Esophagus muscularis mucosa (tissue), 4 donors: ENCODE results near the gene APOA5. TPM values are rescaled to one million over a fixed set of nuclear protein-coding genes. Genes with fewer than 3 reads are reported as not detected.

Experiments
- DNase-seq: peaks from one replicate; pipeline ENCODE4 v3.0.0-alpha.2; 2017; ENCODE audit errors: extremely low spot score
- H3K27ac ChIP-seq, 4 donors: fragments of 200-600 bp; sonication (generic); replicated peaks in 1 of 4; 1 replicate in 3 of 4; 2 replicates in 1 of 4; pipeline ENCODE4 v1.5.1; 2016 to 2019; ENCODE audit warnings: mild to moderate bottlenecking in 1 of 4
- H3K27me3 ChIP-seq, 4 donors: fragments of 200-600 bp; sonication (generic); one replicate each; pipeline versions ENCODE4 v1.5.1 to v1.6.0; 2016 to 2019
- H3K36me3 ChIP-seq, 4 donors: fragments of 200-600 bp; sonication (generic); one replicate each; pipeline ENCODE4 v1.5.1; 2016 to 2019
- H3K4me1 ChIP-seq, 4 donors: fragments of 200-600 bp; sonication (generic); one replicate each; pipeline ENCODE4 v1.5.1; 2016 to 2019
- H3K4me3 ChIP-seq, 4 donors: fragments of 200-600 bp; sonication (generic); 1 replicate in 2 of 4; 2 replicates in 2 of 4; pipeline ENCODE4 v1.5.1; 2016 to 2019; ENCODE audit warnings: mild to moderate bottlenecking in 4 of 4, moderate library complexity in 1 of 4
- H3K9me3 ChIP-seq, 4 donors: fragments of 200-600 bp; sonication (generic); 1 replicate in 3 of 4; 2 replicates in 1 of 4; pipeline ENCODE4 v1.5.1; 2016 to 2019
- EP300 ChIP-seq: sonication (generic); formaldehyde crosslinking; IDR thresholded peaks from one replicate; pipeline ENCODE4 v1.6.1; 2017; ENCODE audit warnings: antibody characterized with exemption
- POLR2A ChIP-seq: fragments of 450-650 bp; IDR thresholded peaks from one replicate; pipeline ENCODE4 v1.6.1; 2017; ENCODE audit warnings: antibody characterized with exemption, moderate library complexity, mild to moderate bottlenecking, low read depth
- POLR2AphosphoS5 ChIP-seq, 2 donors: sonication (generic); formaldehyde crosslinking; IDR thresholded peaks; one replicate each; pipeline ENCODE4 v1.6.1; 2017; ENCODE audit warnings: antibody characterized with exemption in 2 of 2
- WGBS: methylation state at CpG from one replicate; pipeline ENCODE4 v1.1.5; 2018; 5-methylcytosine and 5-hydroxymethylcytosine counted together
- intact Hi-C: fragments of 100-400 bp; cut with DNase I; formaldehyde crosslinking; loops from one replicate; pipeline ENCODE4 v1.15.1; 2023
- total RNA-seq, 4 donors: library from RNA; depleted of rRNA; stranded (reverse); fragments of >200 nt; gene quantifications; one replicate each; pipeline versions ENCODE4 v1.1.0 to v1.2.1, GENCODE V29; 2016
- TF ChIP-seq, protein P1 (sequence below), 3 experiments: fragments of 200-600 bp in 2 of 3; fragments of 450-650 bp in 1 of 3; sonication (generic) in 2 of 3; IDR thresholded peaks; one replicate each; pipeline ENCODE4 v1.5.1; 2017 to 2019; ENCODE audit warnings: antibody characterized with exemption in 3 of 3, mild to moderate bottlenecking in 2 of 3, moderate library complexity in 1 of 3

APOA5 gene
- total RNA-seq, 4 donors from 2014 or later = not detected

DNA sequence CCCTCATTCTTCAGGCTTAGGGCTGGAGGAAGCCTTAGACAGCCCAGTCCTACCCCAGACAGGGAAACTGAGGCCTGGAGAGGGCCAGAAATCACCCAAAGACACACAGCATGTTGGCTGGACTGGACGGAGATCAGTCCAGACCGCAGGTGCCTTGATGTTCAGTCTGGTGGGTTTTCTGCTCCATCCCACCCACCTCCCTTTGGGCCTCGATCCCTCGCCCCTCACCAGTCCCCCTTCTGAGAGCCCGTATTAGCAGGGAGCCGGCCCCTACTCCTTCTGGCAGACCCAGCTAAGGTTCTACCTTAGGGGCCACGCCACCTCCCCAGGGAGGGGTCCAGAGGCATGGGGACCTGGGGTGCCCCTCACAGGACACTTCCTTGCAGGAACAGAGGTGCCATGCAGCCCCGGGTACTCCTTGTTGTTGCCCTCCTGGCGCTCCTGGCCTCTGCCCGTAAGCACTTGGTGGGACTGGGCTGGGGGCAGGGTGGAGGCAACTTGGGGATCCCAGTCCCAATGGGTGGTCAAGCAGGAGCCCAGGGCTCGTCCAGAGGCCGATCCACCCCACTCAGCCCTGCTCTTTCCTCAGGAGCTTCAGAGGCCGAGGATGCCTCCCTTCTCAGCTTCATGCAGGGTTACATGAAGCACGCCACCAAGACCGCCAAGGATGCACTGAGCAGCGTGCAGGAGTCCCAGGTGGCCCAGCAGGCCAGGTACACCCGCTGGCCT, 38.7 kb upstream of the APOA5 start:
- H3K9me3 ChIP-seq = no peaks in the 10 kb centered on the region
- intact Hi-C loops = no loop called here
- H3K27me3 ChIP-seq = no peaks in the 10 kb centered on the region
- H3K36me3 ChIP-seq = no peaks in the 10 kb centered on the region
- TF ChIP-seq POLR2AphosphoS5 (IDR thresholded peaks at IDR 0.05) = no peak
- WGBS = 93% methylated on average over 9 of the region's 17 CpGs
- no peak overlapping the region for H3K27ac ChIP-seq
- peaks cover 7 to 8% (median 8%) of the 10 kb centered on the region in 4 donors for H3K4me1 ChIP-seq
- DNase-seq = no peak
- no peak overlapping the region for H3K4me3 ChIP-seq

DNA sequence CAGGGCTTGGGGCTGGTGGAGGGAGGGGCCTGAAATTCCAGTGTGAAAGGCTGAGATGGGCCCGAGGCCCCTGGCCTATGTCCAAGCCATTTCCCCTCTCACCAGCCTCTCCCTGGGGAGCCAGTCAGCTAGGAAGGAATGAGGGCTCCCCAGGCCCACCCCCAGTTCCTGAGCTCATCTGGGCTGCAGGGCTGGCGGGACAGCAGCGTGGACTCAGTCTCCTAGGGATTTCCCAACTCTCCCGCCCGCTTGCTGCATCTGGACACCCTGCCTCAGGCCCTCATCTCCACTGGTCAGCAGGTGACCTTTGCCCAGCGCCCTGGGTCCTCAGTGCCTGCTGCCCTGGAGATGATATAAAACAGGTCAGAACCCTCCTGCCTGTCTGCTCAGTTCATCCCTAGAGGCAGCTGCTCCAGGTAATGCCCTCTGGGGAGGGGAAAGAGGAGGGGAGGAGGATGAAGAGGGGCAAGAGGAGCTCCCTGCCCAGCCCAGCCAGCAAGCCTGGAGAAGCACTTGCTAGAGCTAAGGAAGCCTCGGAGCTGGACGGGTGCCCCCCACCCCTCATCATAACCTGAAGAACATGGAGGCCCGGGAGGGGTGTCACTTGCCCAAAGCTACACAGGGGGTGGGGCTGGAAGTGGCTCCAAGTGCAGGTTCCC, 38.0 kb upstream of the APOA5 start, which contains the start of gene APOC3:
Gene APOC3 (plus strand): TSS at position 383 of the 659 bp plus-strand sequence. CDS start 676 bp downstream, outside the sequence.
- WGBS = 77% methylated on average over 7 of the region's 9 CpGs
- H3K36me3 ChIP-seq = no peaks in the 10 kb centered on the region

GRCh38 chr11:116828632-116829524, 37.2 kb upstream of the APOA5 start:
- WGBS = 79% methylated on average over 13 of the region's 16 CpGs
- Histone ChIP-seq H3K4me1 (no peaks in the 10 kb centered on the region), H3K27ac (no peak overlapping the region), H3K36me3 (no peaks in the 10 kb centered on the region), H3K9me3 (no peaks in the 10 kb centered on the region), H3K27me3 (no peaks in the 10 kb centered on the region), H3K4me3 (no peak overlapping the region)
- no peak for DNase-seq
- intact Hi-C loops = no loop called here
- TF ChIP-seq EP300 (no peak), POLR2AphosphoS5 (IDR thresholded peaks at IDR 0.05) (no peak), POLR2A (no peak)
- TF ChIP-seq, protein P1, sequence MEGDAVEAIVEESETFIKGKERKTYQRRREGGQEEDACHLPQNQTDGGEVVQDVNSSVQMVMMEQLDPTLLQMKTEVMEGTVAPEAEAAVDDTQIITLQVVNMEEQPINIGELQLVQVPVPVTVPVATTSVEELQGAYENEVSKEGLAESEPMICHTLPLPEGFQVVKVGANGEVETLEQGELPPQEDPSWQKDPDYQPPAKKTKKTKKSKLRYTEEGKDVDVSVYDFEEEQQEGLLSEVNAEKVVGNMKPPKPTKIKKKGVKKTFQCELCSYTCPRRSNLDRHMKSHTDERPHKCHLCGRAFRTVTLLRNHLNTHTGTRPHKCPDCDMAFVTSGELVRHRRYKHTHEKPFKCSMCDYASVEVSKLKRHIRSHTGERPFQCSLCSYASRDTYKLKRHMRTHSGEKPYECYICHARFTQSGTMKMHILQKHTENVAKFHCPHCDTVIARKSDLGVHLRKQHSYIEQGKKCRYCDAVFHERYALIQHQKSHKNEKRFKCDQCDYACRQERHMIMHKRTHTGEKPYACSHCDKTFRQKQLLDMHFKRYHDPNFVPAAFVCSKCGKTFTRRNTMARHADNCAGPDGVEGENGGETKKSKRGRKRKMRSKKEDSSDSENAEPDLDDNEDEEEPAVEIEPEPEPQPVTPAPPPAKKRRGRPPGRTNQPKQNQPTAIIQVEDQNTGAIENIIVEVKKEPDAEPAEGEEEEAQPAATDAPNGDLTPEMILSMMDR (IDR thresholded peaks at IDR 0.05) = no peak

More for the DNA sequence above, 38.0 kb upstream of the APOA5 start, which contains the start of gene APOC3:
- Histone ChIP-seq H3K27ac (no peak within 1 kb of the TSS), H3K9me3 (no peaks in the 10 kb centered on the region), H3K4me1 (peaks cover 0 to 1% (median 1%) of the 10 kb centered on the region in 4 donors), H3K4me3 (no peak within 1 kb of the TSS), H3K27me3 (no peaks in the 10 kb centered on the region)
- DNase-seq = no peak
- intact Hi-C loops = no loop called here
- TF ChIP-seq, protein P1 (IDR thresholded peaks at IDR 0.05) = no peak
- TF ChIP-seq POLR2A (no peak), EP300 (no peak), POLR2AphosphoS5 (IDR thresholded peaks at IDR 0.05) (no peak)

- H3K36me3 ChIP-seq = no peaks in the 10 kb centered on the region
- H3K27me3 ChIP-seq = no peaks in the 10 kb centered on the region
- DNase-seq = no peak
- intact Hi-C loops = no loop called here
- TF ChIP-seq, protein P1 (IDR thresholded peaks at IDR 0.05) = no peak
- TF ChIP-seq POLR2A = no peak
- TF ChIP-seq POLR2AphosphoS5 (IDR thresholded peaks at IDR 0.05) = no peak
- TF ChIP-seq EP300 = no peak
- H3K9me3 ChIP-seq = no peaks in the 10 kb centered on the region
- no peak overlapping the region for H3K27ac ChIP-seq
- 90% methylated on average over 6 of the region's 6 CpGs for WGBS
- no peak overlapping the region for H3K4me3 ChIP-seq
- no peaks in the 10 kb centered on the region for H3K4me1 ChIP-seq
These were observed 35.8 kb upstream of the APOA5 start for GRCh38 chr11:116827461-116827860.
